ENCODE data around the gene SGF29.
"Not testable (repeated sequence)": the region's sequence is repeated elsewhere in the genome, so short reads cannot be mapped to it uniquely, and the experiment has no call there.

SGF29 gene

GRCh38 chr16:28532940-28533647 lies 20.6 kb upstream of the SGF29 start:
- DNase-seq (ENCODE audit: low read depth, low spot score), result no peak

- no peak for DNase-seq (ENCODE audit: low read depth, low spot score)
Measured at GRCh38 chr16:28534542-28535373, 19.0 kb upstream of the SGF29 start.

- DNase-seq (ENCODE audit: low read depth, low spot score), result no peak
Measured at GRCh38 chr16:28537076-28537475, 16.6 kb upstream of the SGF29 start.

- DNase-seq (ENCODE audit: low read depth, low spot score), result no peak
Measured at GRCh38 chr16:28537964-28538732, 15.6 kb upstream of the SGF29 start.

GRCh38 chr16:28538733-28539596 lies 14.8 kb upstream of the SGF29 start, which contains the start of gene NUPR1:
Gene NUPR1 (minus strand): TSS chr16:28538974. CDS start chr16:28538907, 67 bp downstream.
- no peak for DNase-seq (ENCODE audit: low read depth, low spot score)

GRCh38 chr16:28540346-28540745 lies 13.4 kb upstream of the SGF29 start:
- no peak for DNase-seq (ENCODE audit: low read depth, low spot score)

GRCh38 chr16:28542646-28543045 lies 11.1 kb upstream of the SGF29 start:
- no peak for DNase-seq (ENCODE audit: low read depth, low spot score)

- DNase-seq (ENCODE audit: low read depth, low spot score), result no peak
Measured at GRCh38 chr16:28543072-28543471, 10.6 kb upstream of the SGF29 start.

GRCh38 chr16:28544998-28545397 lies 8.7 kb upstream of the SGF29 start:
- DNase-seq (ENCODE audit: low read depth, low spot score), result no peak

GRCh38 chr16:28545964-28546363 lies 7.8 kb upstream of the SGF29 start:
- not testable (repeated sequence) for DNase-seq (ENCODE audit: low read depth, low spot score)

GRCh38 chr16:28546626-28547025 lies 7.1 kb upstream of the SGF29 start:
- no peak for DNase-seq (ENCODE audit: low read depth, low spot score)

- DNase-seq (ENCODE audit: low read depth, low spot score), result no peak
Measured at GRCh38 chr16:28548306-28548802, 5.4 kb upstream of the SGF29 start.

GRCh38 chr16:28549301-28549899 lies 4.3 kb upstream of the SGF29 start:
- no peak for DNase-seq (ENCODE audit: low read depth, low spot score)

GRCh38 chr16:28554634-28555423 lies 1.1 kb downstream of the SGF29 start:
- no peak for DNase-seq (ENCODE audit: low read depth, low spot score)

- DNase-seq (ENCODE audit: low read depth, low spot score), result no peak
Measured at GRCh38 chr16:28555561-28555960, 1.8 kb downstream of the SGF29 start.

- DNase-seq (ENCODE audit: low read depth, low spot score), result no peak
Measured at GRCh38 chr16:28556914-28557320, 3.2 kb downstream of the SGF29 start.

GRCh38 chr16:28558456-28558855 lies 4.7 kb downstream of the SGF29 start:
- DNase-seq (ENCODE audit: low read depth, low spot score), result no peak

GRCh38 chr16:28561557-28562187 lies 8.0 kb downstream of the SGF29 start:
- DNase-seq (ENCODE audit: low read depth, low spot score), result no peak

GRCh38 chr16:28562199-28562598 lies 8.5 kb downstream of the SGF29 start:
- DNase-seq (ENCODE audit: low read depth, low spot score), result no peak

Data from brain pericyte (primary cell).